ENCODE results near the gene HPN. TPM values are rescaled to one million over a fixed set of nuclear protein-coding genes. Genes with fewer than 3 reads are reported as not detected.
"Not testable (repeated sequence)": the region's sequence is repeated elsewhere in the genome, so short reads cannot be mapped to it uniquely, and the experiment has no call there.

HPN gene
- total RNA-seq (under 1 TPM in 1 of 2 experiments, not detected in 1; 0.16 TPM), polyA plus RNA-seq (under 1 TPM in 1 of 3 donors, not detected in 2; 0.16 TPM), total RNA-seq (0 to 0.09 (median 0.04) reads per million in 6 experiments)

GRCh38 chr19:35041548-35042055 is at the start of gene HPN:
Gene HPN, plus strand, starts transcription at chr19:35041721. Its CDS starts 786 bp downstream, at chr19:35042507.
- peaks cover 0 to 12% (median 2%) of the 10 kb centered on the region in 5 donors for H3K27me3 Mint-ChIP-seq

GRCh38 chr19:34992582-34992981 is 48.9 kb upstream of the HPN start:
- not testable (repeated sequence) for H3K9me3 Mint-ChIP-seq
- peak overlapping the region in 3 of 10 donors; percentile 50 to 65 (median 60) for H3K4me3 Mint-ChIP-seq

More at GRCh38 chr19:35041548-35042055, at the start of gene HPN:
- POLR2A ChIA-PET = interaction anchor here (1.1 kb wide), 1 partner anchor 38 kb away, joined by 3 read pairs; no protein-coding TSS in a partner anchor
- no peak for DNase-seq
- H3K36me3 Mint-ChIP-seq = no peaks in the 10 kb centered on the region
- no peak for ATAC-seq
- peak within 1 kb of the TSS; percentile 80 to 95 (median 87) for H3K4me3 Mint-ChIP-seq
- H3K9me3 Mint-ChIP-seq = no peaks in the 10 kb centered on the region
- H3K4me1 Mint-ChIP-seq = peaks cover 39 to 55% (median 53%) of the 10 kb centered on the region in 4 donors
- peak within 1 kb of the TSS in 8 of 10 donors; percentile 25 to 92 (median 86) for H3K27ac Mint-ChIP-seq

GRCh38 chr19:34994286-34994642 is 47.3 kb upstream of the HPN start:
- ATAC-seq (no peak), DNase-seq (peak in 1 of 10 donors; percentile 23)
- POLR2A ChIA-PET = interaction anchor here (34.7 to 49.8 kb wide), 2 partner anchors 10 to 11 kb away, joined by 1459 read pairs; partner anchors contain the start of genes GRAMD1A and ZNF792
- H3K4me1 Mint-ChIP-seq = peaks cover 26 to 85% (median 64%) of the 10 kb centered on the region in 4 donors
- peak overlapping the region in 2 of 10 donors; percentile 18 to 31 for H3K4me3 Mint-ChIP-seq
- H3K36me3 Mint-ChIP-seq = no peaks in the 10 kb centered on the region
- peaks cover 0 to 1% (median 0%) of the 10 kb centered on the region in 9 donors for H3K9me3 Mint-ChIP-seq
- H3K27ac Mint-ChIP-seq = peak overlapping the region in 7 of 10 donors; percentile 44 to 81 (median 74)
- no peaks in the 10 kb centered on the region for H3K27me3 Mint-ChIP-seq

More at GRCh38 chr19:34992582-34992981, 48.9 kb upstream of the HPN start:
- ATAC-seq (peak in 1 of 2 donors; percentile 46), DNase-seq (peak in 2 of 10 donors; percentile 33 to 63)
- H3K27me3 Mint-ChIP-seq, H3K36me3 Mint-ChIP-seq: not testable (repeated sequence)
- POLR2A ChIA-PET = interaction anchor here (34.7 to 49.8 kb wide), 2 partner anchors 8 to 13 kb away, joined by 1459 read pairs; partner anchors contain the start of genes GRAMD1A and ZNF792
- Mint-ChIP-seq H3K4me1 (peaks cover 18 to 84% (median 55%) of the 10 kb centered on the region in 4 donors), H3K27ac (peak overlapping the region in 4 of 10 donors; percentile 69 to 85 (median 78))

GRCh38 chr19:34994643-34995541 is 46.6 kb upstream of the HPN start:
- ATAC-seq = no peak
- no peaks in the 10 kb centered on the region for H3K27me3 Mint-ChIP-seq
- no peaks in the 10 kb centered on the region for H3K36me3 Mint-ChIP-seq
- DNase-seq = peak in 1 of 10 donors; percentile 34
- H3K4me1 Mint-ChIP-seq = peaks cover 26 to 85% (median 65%) of the 10 kb centered on the region in 4 donors
- H3K9me3 Mint-ChIP-seq = peaks cover 0 to 1% (median 0%) of the 10 kb centered on the region in 9 donors
- H3K4me3 Mint-ChIP-seq = peak overlapping the region in 1 of 10 donors; percentile 18
- peak overlapping the region in 6 of 10 donors; percentile 37 to 99 (median 55) for H3K27ac Mint-ChIP-seq
- POLR2A ChIA-PET = interaction anchor here (34.7 to 49.8 kb wide), 2 partner anchors 11 kb away, joined by 1459 read pairs; partner anchors contain the start of genes GRAMD1A and ZNF792

GRCh38 chr19:34995551-34995950 is 46.0 kb upstream of the HPN start:
- H3K4me1 Mint-ChIP-seq = peaks cover 24 to 78% (median 61%) of the 10 kb centered on the region in 4 donors
- no peak for ATAC-seq
- H3K4me3 Mint-ChIP-seq = peak overlapping the region in 3 of 10 donors; percentile 18 to 96 (median 36)
- POLR2A ChIA-PET = interaction anchor here (34.7 to 49.8 kb wide), 2 partner anchors 10 to 11 kb away, joined by 1459 read pairs; partner anchors contain the start of genes GRAMD1A and ZNF792
- peaks cover 0 to 1% (median 0%) of the 10 kb centered on the region in 9 donors for H3K9me3 Mint-ChIP-seq
- H3K27ac Mint-ChIP-seq = peak overlapping the region; percentile 37 to 99 (median 98)
- H3K27me3 Mint-ChIP-seq = no peaks in the 10 kb centered on the region
- peak in 1 of 10 donors; percentile 19 for DNase-seq
- no peaks in the 10 kb centered on the region for H3K36me3 Mint-ChIP-seq

- Mint-ChIP-seq H3K27ac (peak overlapping the region; percentile 94 to 100 (median 98)), H3K9me3 (peaks cover 0 to 1% (median 0%) of the 10 kb centered on the region in 9 donors), H3K27me3 (no peaks in the 10 kb centered on the region), H3K4me3 (peak overlapping the region; percentile 65 to 96 (median 82)), H3K36me3 (peaks cover 2 to 7% (median 2%) of the 10 kb centered on the region in 3 donors), H3K4me1 (peaks cover 31 to 76% (median 67%) of the 10 kb centered on the region in 4 donors)
- POLR2A ChIA-PET = interaction anchor here (0.6 to 49.8 kb wide), 9 partner anchors 9 to 1118 kb away, joined by 3 to 1459 read pairs (median 4); partner anchors contain the start of genes GRAMD1A, TBCB and ZNF792
- ATAC-seq (peak; percentile 43 to 69), DNase-seq (peak in 6 of 10 donors; percentile 37 to 80 (median 70))
Measured at GRCh38 chr19:34997071-34997617, 44.4 kb upstream of the HPN start.

- peaks cover 6 to 12% (median 7%) of the 10 kb centered on the region in 3 donors for H3K36me3 Mint-ChIP-seq
- ATAC-seq, H3K9me3 Mint-ChIP-seq, H3K27me3 Mint-ChIP-seq, DNase-seq: not testable (repeated sequence)
- H3K27ac Mint-ChIP-seq = peak overlapping the region; percentile 94 to 100 (median 98)
- peaks cover 37 to 80% (median 73%) of the 10 kb centered on the region in 4 donors for H3K4me1 Mint-ChIP-seq
- H3K4me3 Mint-ChIP-seq = peak overlapping the region; percentile 65 to 96 (median 90)
- POLR2A ChIA-PET = interaction anchor here (0.7 to 49.8 kb wide), 4 partner anchors 7 to 227 kb away, joined by 3 to 1459 read pairs (median 732); partner anchors contain the start of genes FXYD7, GRAMD1A and ZNF792
Measured at GRCh38 chr19:34998224-34998623, 43.3 kb upstream of the HPN start.

GRCh38 chr19:34998777-34999497 is 42.6 kb upstream of the HPN start:
- peak overlapping the region; percentile 82 to 96 (median 89) for H3K4me3 Mint-ChIP-seq
- ATAC-seq (no peak), DNase-seq (peak in 2 of 10 donors; percentile 22 to 62)
- peak overlapping the region; percentile 93 to 99 (median 96) for H3K27ac Mint-ChIP-seq
- H3K4me1 Mint-ChIP-seq = peaks cover 42 to 81% (median 76%) of the 10 kb centered on the region in 4 donors
- peaks cover 0 to 1% (median 0%) of the 10 kb centered on the region in 9 donors for H3K9me3 Mint-ChIP-seq
- POLR2A ChIA-PET = interaction anchor here (0.9 to 49.8 kb wide), 4 partner anchors 7 to 144 kb away, joined by 3 to 1459 read pairs (median 736); partner anchors contain the start of genes FXYD7, GRAMD1A and ZNF792
- H3K27me3 Mint-ChIP-seq = no peaks in the 10 kb centered on the region
- H3K36me3 Mint-ChIP-seq = peaks cover 6 to 14% (median 7%) of the 10 kb centered on the region in 3 donors

- Mint-ChIP-seq H3K27ac (peak within 1 kb of the TSS; percentile 94 to 99 (median 98)), H3K27me3 (no peaks in the 10 kb centered on the region), H3K4me3 (peak within 1 kb of the TSS; percentile 95 to 100 (median 99)), H3K36me3 (peaks cover 6 to 20% (median 7%) of the 10 kb centered on the region in 3 donors), H3K4me1 (peaks cover 45 to 82% (median 78%) of the 10 kb centered on the region in 4 donors), H3K9me3 (no peaks in the 10 kb centered on the region)
- peak; percentile 37 to 75 (median 62) for DNase-seq
- peak; percentile 14 to 22 for ATAC-seq
- POLR2A ChIA-PET = interaction anchor here (0.5 to 49.8 kb wide), 7 partner anchors 6 to 250 kb away, joined by 3 to 1459 read pairs (median 4); partner anchors contain the start of genes GRAMD1A and ZNF792
Measured at GRCh38 chr19:34999498-35000337, 41.8 kb upstream of the HPN start, which contains the start of gene GRAMD1A. Gene GRAMD1A, plus strand, starts transcription at chr19:35000323. Its CDS starts 156 bp downstream, at chr19:35000479.

GRCh38 chr19:35000338-35000646 is 41.2 kb upstream of the HPN start:
- POLR2A ChIA-PET = interaction anchor here (0.5 to 49.8 kb wide), 8 partner anchors 5 to 250 kb away, joined by 3 to 1459 read pairs (median 4); partner anchors contain the start of genes GRAMD1A and ZNF792
- H3K36me3 Mint-ChIP-seq = peaks cover 6 to 23% (median 7%) of the 10 kb centered on the region in 3 donors
- H3K4me3 Mint-ChIP-seq = peak overlapping the region in 4 of 10 donors; percentile 22 to 96 (median 80)
- H3K27me3 Mint-ChIP-seq = no peaks in the 10 kb centered on the region
- peak overlapping the region in 3 of 10 donors; percentile 67 to 98 (median 94) for H3K27ac Mint-ChIP-seq
- DNase-seq (no peak), ATAC-seq (peak; percentile 13 to 26)
- no peaks in the 10 kb centered on the region for H3K9me3 Mint-ChIP-seq
- peaks cover 45 to 88% (median 77%) of the 10 kb centered on the region in 4 donors for H3K4me1 Mint-ChIP-seq
